PC-3 (cell line): ENCODE results near the gene SFRP5. TPM values are rescaled to one million over a fixed set of nuclear protein-coding genes. Genes with fewer than 3 reads are reported as not detected.

Source experiments
- ATAC-seq: fragments of 200-7000 bp; cut with Tn5 transposase; 2 replicates; pipeline ENCODE4 v1.9.1; 2020; ENCODE audit warnings: mild to moderate bottlenecking, moderate library complexity
- BruUV-seq: library from RNA; stranded (reverse); fragments of 400-500 nt; replicated peaks from 2 replicates; lab custom pipeline; 2021; lab: Mats Ljungman, UMichigan
- CTCF ChIA-PET: fragments of 300-600 bp; sonication (Branson Sonifier 250); formaldehyde crosslinking; loops from one replicate; lab custom pipeline; 2022; ENCODE audit warnings: antibody characterized with exemption; lab: Charles Lee
- POLR2A ChIA-PET: fragments of 300-600 bp; sonication (Branson Sonifier 250); formaldehyde crosslinking; loops from one replicate; lab custom pipeline; 2022; ENCODE audit warnings: antibody characterized with exemption; ENCODE audit not compliant: unreplicated experiment; lab: Charles Lee
- DNase-seq: peaks from one replicate; pipeline ENCODE4 v3.0.0-alpha.2; 2015
- H2AFZ ChIP-seq: fragments of 300-600 bp; sonication (generic); 2 replicates; pipeline ENCODE4 v1.6.0; 2016; ENCODE audit warnings: antibody characterized with exemption, low read length
- H3F3A ChIP-seq: fragments of 300-600 bp; sonication (generic); one replicate; pipeline ENCODE4 v1.6.0; 2017; ENCODE audit warnings: antibody characterized with exemption, low read length, control low read depth, mild to moderate bottlenecking; ENCODE audit not compliant: unreplicated experiment
- H3K27ac ChIP-seq: fragments of 300-600 bp; sonication (generic); 2 replicates; pipeline ENCODE4 v1.5.1; 2016; ENCODE audit warnings: mild to moderate bottlenecking, low read length
- H3K27me3 ChIP-seq: fragments of 300-600 bp; sonication (generic); 2 replicates; pipeline ENCODE4 v1.6.1; 2016; ENCODE audit warnings: low read length, mixed read lengths
- H3K36me3 ChIP-seq: fragments of 300-600 bp; sonication (generic); 2 replicates; pipeline ENCODE4 v1.6.1; 2016; ENCODE audit warnings: low read depth, mixed run types, low read length, mixed read lengths
- H3K4me1 ChIP-seq: fragments of 300-600 bp; sonication (generic); 2 replicates; pipeline ENCODE4 v1.5.1; 2016; ENCODE audit warnings: low read length; ENCODE audit not compliant: insufficient read depth
- H3K4me2 ChIP-seq: fragments of 300-600 bp; sonication (generic); 2 replicates; pipeline ENCODE4 v1.6.0; 2016; ENCODE audit warnings: low read length
- H3K4me3 ChIP-seq: fragments of 300-600 bp; sonication (generic); 2 replicates; pipeline ENCODE4 v1.5.1; 2016; ENCODE audit warnings: mild to moderate bottlenecking, low read length, mixed read lengths
- H3K79me2 ChIP-seq: fragments of 300-600 bp; sonication (generic); 2 replicates; pipeline ENCODE4 v1.6.1; 2017; ENCODE audit warnings: low read length, mixed read lengths
- H3K9ac ChIP-seq: fragments of 300-600 bp; sonication (generic); 2 replicates; pipeline ENCODE4 v1.6.0; 2016; ENCODE audit warnings: mild to moderate bottlenecking, low read length
- H3K9me2 ChIP-seq: fragments of 300-600 bp; sonication (generic); replicated peaks from 2 replicates; pipeline ENCODE4 v1.6.1; 2016; ENCODE audit warnings: mixed run types, low read length, mixed read lengths
- H3K9me3 ChIP-seq: fragments of 300-600 bp; sonication (generic); 2 replicates; pipeline ENCODE4 v1.6.1; 2016; ENCODE audit warnings: low read length, mixed read lengths
- H4K20me1 ChIP-seq: fragments of 300-600 bp; sonication (generic); 2 replicates; pipeline ENCODE4 v1.6.1; 2016; ENCODE audit warnings: low read length, mixed read lengths
- EZH2 ChIP-seq: fragments of 300-600 bp; sonication (generic); IDR thresholded peaks from one replicate; pipeline ENCODE4 v1.6.1; 2017; ENCODE audit warnings: antibody characterized with exemption, mild to moderate bottlenecking, low read length; ENCODE audit not compliant: unreplicated experiment
- EZH2phosphoT487 ChIP-seq: fragments of 300-600 bp; sonication (generic); IDR thresholded peaks from 2 replicates; pipeline ENCODE4 v1.6.1; 2018; ENCODE audit warnings: mild to moderate bottlenecking, antibody characterized with exemption, low read length, borderline replicate concordance
- intact Hi-C: fragments of 100-400 bp; cut with micrococcal nuclease; formaldehyde crosslinking; loops from 2 replicates; pipeline ENCODE4 v1.9.0; 2023
- total RNA-seq: library from RNA; depleted of rRNA; stranded (reverse); fragments of >200 nt; gene quantifications from 2 replicates; pipeline ENCODE4 v1.2.3, GENCODE V29; 2014
- TF ChIP-seq, protein P1 (sequence below): fragments of 300-600 bp; sonication (generic); conservative IDR thresholded peaks from 2 replicates; pipeline ENCODE4 v1.5.1; 2017; ENCODE audit warnings: antibody characterized with exemption, low read depth, mild to moderate bottlenecking, low read length

SFRP5 gene
- total RNA-seq, 1 experiment from 2014 or later: not detected

DNA sequence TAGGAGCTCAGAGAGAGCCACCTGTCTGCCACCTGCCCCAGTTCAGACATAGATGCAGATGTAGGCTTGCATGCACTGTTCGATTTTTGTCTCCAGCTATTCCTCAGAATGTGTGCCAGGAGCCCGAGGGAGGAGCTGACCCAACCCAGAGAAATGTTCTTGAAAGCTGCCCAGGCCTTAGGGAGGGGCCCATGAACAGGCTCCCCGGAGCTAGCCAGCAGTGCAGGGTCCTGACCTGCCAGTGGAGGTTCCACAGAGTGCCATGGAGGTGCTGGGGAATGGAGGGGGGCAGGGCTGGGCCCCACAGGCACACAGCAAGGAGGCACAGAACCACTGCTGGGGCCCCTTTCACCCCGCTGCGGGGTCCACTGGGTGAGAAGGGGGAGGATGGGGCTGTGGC is 29.6 kb upstream of the SFRP5 start:
- POLR2A ChIA-PET: no interaction called here
- no peaks in the 10 kb centered on the region for H3K9me2 ChIP-seq
- no peaks in the 10 kb centered on the region for H3K36me3 ChIP-seq
- CTCF ChIA-PET: no interaction called here
- H4K20me1 ChIP-seq: no peaks in the 10 kb centered on the region
- no peaks in the 10 kb centered on the region for H3K4me1 ChIP-seq
- no peaks in the 10 kb centered on the region for H3K9me3 ChIP-seq
- TF ChIP-seq EZH2phosphoT487 (no peak), EZH2 (no peak)
- TF ChIP-seq, protein P1, sequence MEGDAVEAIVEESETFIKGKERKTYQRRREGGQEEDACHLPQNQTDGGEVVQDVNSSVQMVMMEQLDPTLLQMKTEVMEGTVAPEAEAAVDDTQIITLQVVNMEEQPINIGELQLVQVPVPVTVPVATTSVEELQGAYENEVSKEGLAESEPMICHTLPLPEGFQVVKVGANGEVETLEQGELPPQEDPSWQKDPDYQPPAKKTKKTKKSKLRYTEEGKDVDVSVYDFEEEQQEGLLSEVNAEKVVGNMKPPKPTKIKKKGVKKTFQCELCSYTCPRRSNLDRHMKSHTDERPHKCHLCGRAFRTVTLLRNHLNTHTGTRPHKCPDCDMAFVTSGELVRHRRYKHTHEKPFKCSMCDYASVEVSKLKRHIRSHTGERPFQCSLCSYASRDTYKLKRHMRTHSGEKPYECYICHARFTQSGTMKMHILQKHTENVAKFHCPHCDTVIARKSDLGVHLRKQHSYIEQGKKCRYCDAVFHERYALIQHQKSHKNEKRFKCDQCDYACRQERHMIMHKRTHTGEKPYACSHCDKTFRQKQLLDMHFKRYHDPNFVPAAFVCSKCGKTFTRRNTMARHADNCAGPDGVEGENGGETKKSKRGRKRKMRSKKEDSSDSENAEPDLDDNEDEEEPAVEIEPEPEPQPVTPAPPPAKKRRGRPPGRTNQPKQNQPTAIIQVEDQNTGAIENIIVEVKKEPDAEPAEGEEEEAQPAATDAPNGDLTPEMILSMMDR: no peak
- no peak overlapping the region for H3K4me3 ChIP-seq
- peaks cover 15% of the 10 kb centered on the region; the same call in 1 of the 2 replicates for H3K27me3 ChIP-seq
- intact Hi-C loops: no loop called here
- H3K27ac ChIP-seq: no peak overlapping the region
- H3F3A ChIP-seq: no peaks in the 10 kb centered on the region
- DNase-seq: no peak
- no peak overlapping the region for H3K9ac ChIP-seq
- no peak for ATAC-seq
- H3K79me2 ChIP-seq: no peaks in the 10 kb centered on the region
- H3K4me2 ChIP-seq: no peak overlapping the region
- BruUV-seq: no TSS peak
- H2AFZ ChIP-seq: no peak overlapping the region

DNA sequence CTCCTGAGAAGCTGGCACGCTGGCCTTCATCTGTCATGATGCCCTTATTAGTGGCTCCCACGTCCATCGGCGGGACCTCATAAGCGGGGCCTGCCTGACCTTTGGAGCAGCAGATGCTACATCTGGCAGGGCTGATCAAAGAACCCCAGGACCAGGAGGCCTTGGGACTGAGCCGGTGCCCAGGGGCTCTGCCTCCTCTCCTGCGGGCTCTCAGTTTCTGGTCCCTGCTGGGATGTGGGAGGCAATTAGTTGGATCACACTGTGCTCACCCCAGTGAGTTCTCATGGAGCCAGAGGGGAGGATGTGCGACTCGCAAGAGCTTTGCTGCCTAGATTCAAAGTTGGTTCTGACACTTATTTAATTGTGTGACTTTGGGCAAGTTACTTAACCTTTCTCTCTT is 28.7 kb upstream of the SFRP5 start:
- Histone ChIP-seq H3F3A (no peaks in the 10 kb centered on the region), H3K9ac (no peak overlapping the region), H3K4me2 (no peak overlapping the region), H2AFZ (no peak overlapping the region), H3K9me3 (no peaks in the 10 kb centered on the region), H3K79me2 (no peaks in the 10 kb centered on the region), H3K4me1 (no peaks in the 10 kb centered on the region), H3K36me3 (no peaks in the 10 kb centered on the region), H4K20me1 (no peaks in the 10 kb centered on the region), H3K4me3 (no peak overlapping the region), H3K27ac (no peak overlapping the region), H3K27me3 (peaks cover 15% of the 10 kb centered on the region; the same call in 1 of the 2 replicates), H3K9me2 (no peaks in the 10 kb centered on the region)
- ChIA-PET POLR2A (no interaction called here), CTCF (no interaction called here)
- BruUV-seq: no TSS peak
- TF ChIP-seq, protein P1: no peak
- TF ChIP-seq EZH2 (no peak), EZH2phosphoT487 (no peak)
- DNase-seq (no peak), ATAC-seq (no peak)
- intact Hi-C loops: no loop called here

DNA sequence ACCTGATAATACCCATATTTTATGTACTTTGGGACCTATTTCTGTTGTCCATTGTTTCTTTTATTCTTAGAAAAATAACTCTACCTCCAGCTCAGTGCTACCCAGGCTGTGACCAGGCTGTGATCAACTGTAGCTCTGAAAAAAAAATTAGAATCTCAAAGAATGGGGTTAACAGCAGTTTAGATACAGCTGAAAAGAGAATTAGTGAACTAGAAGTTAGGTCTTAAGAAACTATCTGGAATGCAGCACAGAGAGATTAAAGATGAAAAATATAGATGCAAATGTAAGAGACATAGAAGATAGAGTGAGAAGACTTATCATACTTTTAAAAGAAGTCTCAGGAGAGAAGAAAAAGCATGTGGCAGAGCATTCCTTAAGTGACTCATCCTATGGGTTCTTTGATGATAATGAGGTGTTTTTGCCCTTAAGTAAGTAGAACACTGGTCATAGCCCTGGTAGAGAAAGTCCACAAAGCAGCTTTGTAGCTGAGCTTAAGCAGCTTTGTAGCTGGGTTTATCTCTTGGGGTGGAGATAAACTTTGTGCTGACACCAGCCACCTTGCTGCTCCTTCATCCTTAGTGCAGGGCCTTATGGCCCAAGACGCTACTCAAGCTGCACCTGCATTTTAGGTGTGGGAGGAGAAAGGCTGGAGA is 27.3 kb upstream of the SFRP5 start:
- no peaks in the 10 kb centered on the region for H3F3A ChIP-seq
- H3K9ac ChIP-seq: no peak overlapping the region
- DNase-seq (no peak), ATAC-seq (no peak)
- BruUV-seq: no TSS peak
- no peak overlapping the region for H3K4me2 ChIP-seq
- no peaks in the 10 kb centered on the region for H3K9me3 ChIP-seq
- no peaks in the 10 kb centered on the region for H4K20me1 ChIP-seq
- H3K4me3 ChIP-seq: no peak overlapping the region
- TF ChIP-seq EZH2 (no peak), EZH2phosphoT487 (no peak)
- TF ChIP-seq, protein P1: no peak
- no peaks in the 10 kb centered on the region for H3K4me1 ChIP-seq
- H3K9me2 ChIP-seq: no peaks in the 10 kb centered on the region
- CTCF ChIA-PET: no interaction called here
- peaks cover 15% of the 10 kb centered on the region; the same call in 1 of the 2 replicates for H3K27me3 ChIP-seq
- intact Hi-C loops: no loop called here
- H2AFZ ChIP-seq: no peak overlapping the region
- POLR2A ChIA-PET: no interaction called here
- H3K27ac ChIP-seq: no peak overlapping the region
- no peaks in the 10 kb centered on the region for H3K79me2 ChIP-seq
- no peaks in the 10 kb centered on the region for H3K36me3 ChIP-seq
